ENCODE measurements around the gene CACNB3. TPM values are rescaled to one million over a fixed set of nuclear protein-coding genes. Genes with fewer than 3 reads are reported as not detected.

The CACNB3 gene
- total and polyA plus RNA-seq, 2 of the 13 experiments (the other 11 are each of a cell fraction or from before 2014, with no cell fraction given): 0.29 to 0.54 TPM

- TF ChIP-seq ATF2 (CRISPR knock-in tag; IDR thresholded peaks at IDR 0.05) (no peak), PBX2 (CRISPR knock-in tag; IDR thresholded peaks at IDR 0.05) (no peak), MTERF4 (CRISPR knock-in tag; IDR thresholded peaks at IDR 0.05) (no peak), DNMT1 (CRISPR knock-in tag; IDR thresholded peaks at IDR 0.05) (no peak), SMAD9 (CRISPR knock-in tag; IDR thresholded peaks at IDR 0.05) (no peak), ZHX1 (CRISPR knock-in tag; IDR thresholded peaks at IDR 0.05; ENCODE audit: low read depth) (no peak)
Observed at GRCh38 chr12:48812389-48812788, 5.9 kb upstream of the CACNB3 start (continued).
